Loucy (cell line): Measurements from ENCODE around the gene RPL15.

Experiments
- H2AFZ ChIP-seq: fragments of 200-600 bp; sonication (generic); 2 replicates; pipeline ENCODE4 v1.6.0; 2016; ENCODE audit warnings: antibody characterized with exemption, mild to moderate bottlenecking, low read length, moderate library complexity
- H3F3A ChIP-seq: fragments of 200-600 bp; 2 replicates; pipeline ENCODE4 v1.6.0; 2016; ENCODE audit warnings: antibody characterized with exemption, low read depth, mild to moderate bottlenecking
- H3K27me3 ChIP-seq: fragments of 200-600 bp; sonication (generic); 2 replicates; pipeline ENCODE4 v1.6.1; 2014; ENCODE audit warnings: low read length, mild to moderate bottlenecking; ENCODE audit not compliant: insufficient read depth, poor library complexity, severe bottlenecking
- H3K36me3 ChIP-seq: fragments of 200-600 bp; sonication (generic); 2 replicates; pipeline ENCODE4 v1.6.1; 2016; ENCODE audit warnings: low read length; ENCODE audit not compliant: insufficient read depth
- H3K4me1 ChIP-seq: fragments of 200-600 bp; sonication (generic); 2 replicates; pipeline ENCODE4 v1.5.1; 2014; ENCODE audit warnings: low read length, mild to moderate bottlenecking; ENCODE audit not compliant: insufficient read depth, poor library complexity, severe bottlenecking
- H3K4me2 ChIP-seq: fragments of 200-600 bp; sonication (generic); 2 replicates; pipeline ENCODE4 v1.6.0; 2014; ENCODE audit warnings: antibody characterized with exemption, low read length, low read depth, mild to moderate bottlenecking; ENCODE audit not compliant: poor library complexity, severe bottlenecking
- H3K4me3 ChIP-seq: fragments of 200-600 bp; sonication (generic); 2 replicates; pipeline ENCODE4 v1.5.1; 2014; ENCODE audit warnings: low read length, mild to moderate bottlenecking, mixed read lengths; ENCODE audit not compliant: poor library complexity, severe bottlenecking
- H3K79me2 ChIP-seq: fragments of 200-600 bp; sonication (generic); 2 replicates; pipeline ENCODE4 v1.6.1; 2014; ENCODE audit warnings: low read length; ENCODE audit not compliant: insufficient read depth
- H3K9ac ChIP-seq: fragments of 200-600 bp; sonication (generic); 2 replicates; pipeline ENCODE4 v1.6.0; 2014; ENCODE audit warnings: mild to moderate bottlenecking, low read depth, low read length, moderate library complexity; ENCODE audit not compliant: poor library complexity, severe bottlenecking
- H3K9me2 ChIP-seq: fragments of 200-600 bp; sonication (generic); replicated peaks from 2 replicates; pipeline ENCODE4 v1.6.1; 2016; ENCODE audit warnings: low read depth, low read length, mixed read lengths
- H3K9me3 ChIP-seq: fragments of 200-600 bp; sonication (generic); 2 replicates; pipeline ENCODE4 v1.6.1; 2014; ENCODE audit warnings: mild to moderate bottlenecking, antibody characterized with exemption, low read length, low read depth; ENCODE audit not compliant: insufficient read depth
- H4K20me1 ChIP-seq: fragments of 200-600 bp; sonication (generic); 2 replicates; pipeline ENCODE4 v1.6.0; 2014; ENCODE audit warnings: antibody characterized with exemption, low read length, mild to moderate bottlenecking; ENCODE audit not compliant: insufficient read depth, poor library complexity, severe bottlenecking
- EZH2phosphoT487 ChIP-seq: fragments of 200-600 bp; IDR thresholded peaks from 2 replicates; pipeline ENCODE4 v1.6.1; 2018; ENCODE audit warnings: antibody characterized with exemption, mild to moderate bottlenecking, moderate library complexity, borderline replicate concordance
- TF ChIP-seq, protein P1 (sequence below): fragments of 200-600 bp; sonication (generic); conservative IDR thresholded peaks from 2 replicates; pipeline ENCODE4 v1.5.1; 2014; ENCODE audit warnings: mild to moderate bottlenecking, antibody characterized with exemption, low read length

The RPL15 gene

DNA sequence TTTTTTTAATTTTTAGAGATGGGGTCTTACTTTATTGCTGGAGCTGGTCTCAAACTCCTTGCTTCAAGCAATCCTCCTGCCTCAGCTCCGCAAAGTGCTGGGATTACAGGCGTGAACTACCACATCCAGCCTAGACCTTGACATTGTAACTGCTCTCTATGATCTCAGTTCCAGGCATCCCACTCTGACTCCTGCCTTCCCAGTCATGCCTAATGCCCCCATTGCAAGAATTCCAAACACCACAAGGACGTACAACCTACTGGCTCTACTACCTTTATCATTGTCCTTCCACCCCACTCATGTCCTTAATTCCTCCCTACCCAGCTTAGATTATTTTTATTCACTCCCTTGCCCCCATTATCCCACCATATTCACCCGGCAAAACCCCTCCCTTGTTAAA lies 21.8 kb upstream of the RPL15 start:
- Histone ChIP-seq H3K36me3 (peaks cover 51% of the 10 kb centered on the region; the same call in 1 of the 2 replicates), H4K20me1 (no peaks in the 10 kb centered on the region)
- TF ChIP-seq, protein P1, sequence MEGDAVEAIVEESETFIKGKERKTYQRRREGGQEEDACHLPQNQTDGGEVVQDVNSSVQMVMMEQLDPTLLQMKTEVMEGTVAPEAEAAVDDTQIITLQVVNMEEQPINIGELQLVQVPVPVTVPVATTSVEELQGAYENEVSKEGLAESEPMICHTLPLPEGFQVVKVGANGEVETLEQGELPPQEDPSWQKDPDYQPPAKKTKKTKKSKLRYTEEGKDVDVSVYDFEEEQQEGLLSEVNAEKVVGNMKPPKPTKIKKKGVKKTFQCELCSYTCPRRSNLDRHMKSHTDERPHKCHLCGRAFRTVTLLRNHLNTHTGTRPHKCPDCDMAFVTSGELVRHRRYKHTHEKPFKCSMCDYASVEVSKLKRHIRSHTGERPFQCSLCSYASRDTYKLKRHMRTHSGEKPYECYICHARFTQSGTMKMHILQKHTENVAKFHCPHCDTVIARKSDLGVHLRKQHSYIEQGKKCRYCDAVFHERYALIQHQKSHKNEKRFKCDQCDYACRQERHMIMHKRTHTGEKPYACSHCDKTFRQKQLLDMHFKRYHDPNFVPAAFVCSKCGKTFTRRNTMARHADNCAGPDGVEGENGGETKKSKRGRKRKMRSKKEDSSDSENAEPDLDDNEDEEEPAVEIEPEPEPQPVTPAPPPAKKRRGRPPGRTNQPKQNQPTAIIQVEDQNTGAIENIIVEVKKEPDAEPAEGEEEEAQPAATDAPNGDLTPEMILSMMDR = no peak
- TF ChIP-seq EZH2phosphoT487 = no peak

GRCh38 chr3:23900744-23901143 lies 16.2 kb upstream of the RPL15 start:
- H3K4me1 ChIP-seq = no peaks in the 10 kb centered on the region
- H3K27me3 ChIP-seq = no peaks in the 10 kb centered on the region
- H3K9me3 ChIP-seq = no peaks in the 10 kb centered on the region; the same call in 1 of the 2 replicates
- no peak overlapping the region for H3K9ac ChIP-seq
- no peaks in the 10 kb centered on the region for H3K9me2 ChIP-seq
- no peak overlapping the region for H3K4me2 ChIP-seq
- H3K36me3 ChIP-seq = peaks cover 21% of the 10 kb centered on the region; the same call in 1 of the 2 replicates
- no peak for TF ChIP-seq EZH2phosphoT487
- TF ChIP-seq, protein P1 = no peak
- H2AFZ ChIP-seq = no peak overlapping the region
- H3K4me3 ChIP-seq = no peak overlapping the region
- H3K79me2 ChIP-seq = no peaks in the 10 kb centered on the region
- no peaks in the 10 kb centered on the region for H3F3A ChIP-seq
- no peaks in the 10 kb centered on the region for H4K20me1 ChIP-seq

More for the DNA sequence above, 21.8 kb upstream of the RPL15 start:
- no peaks in the 10 kb centered on the region for H3K4me1 ChIP-seq
- H2AFZ ChIP-seq = no peak overlapping the region
- no peak overlapping the region for H3K4me2 ChIP-seq
- H3K4me3 ChIP-seq = no peak overlapping the region
- H3K27me3 ChIP-seq = no peaks in the 10 kb centered on the region
- no peaks in the 10 kb centered on the region; the same call in 1 of the 2 replicates for H3K9me3 ChIP-seq
- peaks cover 6% of the 10 kb centered on the region; the same call in 1 of the 2 replicates for H3K79me2 ChIP-seq
- H3F3A ChIP-seq = no peaks in the 10 kb centered on the region
- H3K9me2 ChIP-seq = no peaks in the 10 kb centered on the region
- no peak overlapping the region for H3K9ac ChIP-seq

- no peaks in the 10 kb centered on the region for H3K4me1 ChIP-seq
- no peaks in the 10 kb centered on the region for H4K20me1 ChIP-seq
- H3K79me2 ChIP-seq = no peaks in the 10 kb centered on the region
- H3K9me3 ChIP-seq = no peaks in the 10 kb centered on the region
- TF ChIP-seq, protein P1 = no peak
- TF ChIP-seq EZH2phosphoT487 = no peak
- H3K4me3 ChIP-seq = no peak overlapping the region
- no peak overlapping the region for H3K9ac ChIP-seq
- no peak overlapping the region for H3K4me2 ChIP-seq
- H3K27me3 ChIP-seq = no peaks in the 10 kb centered on the region
- no peaks in the 10 kb centered on the region for H3F3A ChIP-seq
- H3K36me3 ChIP-seq = peaks cover 9% of the 10 kb centered on the region; the same call in 1 of the 2 replicates
- H3K9me2 ChIP-seq = no peaks in the 10 kb centered on the region
- H2AFZ ChIP-seq = no peak overlapping the region
Measured at GRCh38 chr3:23904545-23904944, 12.4 kb upstream of the RPL15 start.
